T1000 (cell line): Measurements from ENCODE around the gene PAFAH1B2.
"Not testable (repeated sequence)": the region's sequence is repeated elsewhere in the genome, so short reads cannot be mapped to it uniquely, and the experiment has no call there.

Experiments
- DNase-seq: peaks from one replicate; lab custom pipeline; 2025; ENCODE audit warnings: mixed read lengths; lab: John Stamatoyannopoulos, UW

Gene PAFAH1B2, protein sequence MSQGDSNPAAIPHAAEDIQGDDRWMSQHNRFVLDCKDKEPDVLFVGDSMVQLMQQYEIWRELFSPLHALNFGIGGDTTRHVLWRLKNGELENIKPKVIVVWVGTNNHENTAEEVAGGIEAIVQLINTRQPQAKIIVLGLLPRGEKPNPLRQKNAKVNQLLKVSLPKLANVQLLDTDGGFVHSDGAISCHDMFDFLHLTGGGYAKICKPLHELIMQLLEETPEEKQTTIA

DNA sequence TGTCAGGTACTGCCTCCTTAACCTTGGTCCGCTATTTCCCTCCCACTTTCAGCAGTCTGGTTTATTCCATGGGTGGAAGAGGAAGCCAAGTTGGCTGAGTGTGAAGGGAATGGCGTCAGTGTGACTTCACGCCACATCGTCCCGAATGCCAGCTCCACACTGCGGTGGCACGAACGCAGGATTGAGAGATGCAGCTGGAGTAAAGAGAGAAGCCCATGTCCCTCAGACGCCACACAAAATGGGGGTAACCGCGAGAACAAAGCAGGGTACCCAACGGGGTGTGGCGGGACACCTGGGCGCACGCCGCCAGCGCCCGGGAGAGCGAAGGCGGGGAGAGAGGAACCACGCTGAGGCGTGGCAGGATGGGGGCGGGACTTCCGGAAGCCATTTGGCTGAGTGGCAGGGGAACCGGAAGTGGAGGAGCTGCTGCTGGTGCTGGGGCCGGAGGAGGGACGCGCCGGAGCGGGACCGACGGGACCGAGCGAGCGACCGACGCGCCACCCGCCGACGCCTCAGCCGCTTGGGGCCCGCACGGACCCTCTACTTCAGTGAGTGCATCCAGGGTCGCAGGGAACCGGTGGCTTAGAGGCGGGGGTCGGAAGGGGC, at the start of gene PAFAH1B2:
PAFAH1B2 (plus strand) TSS at position 417 of the 606 bp plus-strand sequence. CDS start 8,161 bp downstream, outside the sequence.
- peak; percentile 65 for DNase-seq

DNA sequence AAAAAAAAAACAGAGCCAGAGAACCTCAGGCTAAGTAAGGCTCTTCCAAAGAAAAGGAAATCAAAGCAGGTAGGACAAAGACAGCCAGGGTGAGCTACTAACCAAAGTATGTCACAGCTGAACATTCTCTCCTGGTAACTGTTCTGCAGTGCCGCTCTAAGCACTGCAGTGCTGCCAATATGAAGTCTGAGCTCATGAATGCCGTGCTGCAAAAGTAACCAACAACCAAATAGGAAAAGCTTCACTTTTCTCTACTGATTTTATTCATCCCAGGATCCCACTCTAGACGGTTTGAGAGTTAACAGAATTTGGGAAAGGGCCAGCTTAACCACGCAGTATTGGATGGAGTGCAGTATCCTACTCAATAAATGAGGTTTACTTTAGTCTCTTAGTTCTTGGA, 49.3 kb upstream of the PAFAH1B2 start:
- DNase-seq = no peak

DNA sequence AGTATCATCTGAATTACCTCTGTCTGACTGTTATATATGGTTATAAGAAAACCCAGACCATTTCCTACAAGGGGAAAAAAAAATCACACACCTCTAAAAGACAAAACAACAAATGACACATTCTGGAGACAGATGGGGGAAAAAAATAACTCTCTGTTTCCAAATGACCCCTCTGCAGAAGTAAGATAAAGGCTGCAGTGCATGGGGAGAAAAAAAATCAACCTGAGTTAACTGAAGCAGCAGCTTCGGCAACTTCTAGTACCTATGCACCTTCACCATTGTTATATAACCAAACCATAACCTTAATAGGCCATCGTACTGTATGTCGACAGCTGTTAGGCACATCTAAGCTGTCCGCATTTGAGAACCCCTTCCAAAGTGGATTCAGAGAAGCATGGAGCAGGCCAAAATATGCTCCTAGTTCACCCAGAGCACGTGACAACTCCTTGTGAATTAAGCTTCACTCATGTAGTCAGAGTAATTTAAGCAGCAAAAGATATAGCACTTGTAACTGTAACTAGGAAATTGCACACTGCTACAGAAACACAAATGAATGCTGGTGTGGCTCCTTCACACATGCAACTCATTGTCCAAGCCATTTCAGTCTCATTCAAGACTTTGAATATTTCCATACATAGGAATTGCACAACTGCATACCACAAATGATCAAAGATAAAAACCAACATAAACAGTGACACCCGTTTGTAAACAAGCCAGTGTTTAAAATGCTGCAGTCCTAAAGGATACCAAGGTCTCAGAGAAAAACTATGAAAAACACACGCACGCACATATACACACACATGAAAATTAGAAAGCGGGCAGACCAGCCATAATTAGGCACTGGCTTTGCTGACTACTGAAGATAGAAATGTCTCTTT, 48.6 kb upstream of the PAFAH1B2 start:
- DNase-seq = no peak

DNA sequence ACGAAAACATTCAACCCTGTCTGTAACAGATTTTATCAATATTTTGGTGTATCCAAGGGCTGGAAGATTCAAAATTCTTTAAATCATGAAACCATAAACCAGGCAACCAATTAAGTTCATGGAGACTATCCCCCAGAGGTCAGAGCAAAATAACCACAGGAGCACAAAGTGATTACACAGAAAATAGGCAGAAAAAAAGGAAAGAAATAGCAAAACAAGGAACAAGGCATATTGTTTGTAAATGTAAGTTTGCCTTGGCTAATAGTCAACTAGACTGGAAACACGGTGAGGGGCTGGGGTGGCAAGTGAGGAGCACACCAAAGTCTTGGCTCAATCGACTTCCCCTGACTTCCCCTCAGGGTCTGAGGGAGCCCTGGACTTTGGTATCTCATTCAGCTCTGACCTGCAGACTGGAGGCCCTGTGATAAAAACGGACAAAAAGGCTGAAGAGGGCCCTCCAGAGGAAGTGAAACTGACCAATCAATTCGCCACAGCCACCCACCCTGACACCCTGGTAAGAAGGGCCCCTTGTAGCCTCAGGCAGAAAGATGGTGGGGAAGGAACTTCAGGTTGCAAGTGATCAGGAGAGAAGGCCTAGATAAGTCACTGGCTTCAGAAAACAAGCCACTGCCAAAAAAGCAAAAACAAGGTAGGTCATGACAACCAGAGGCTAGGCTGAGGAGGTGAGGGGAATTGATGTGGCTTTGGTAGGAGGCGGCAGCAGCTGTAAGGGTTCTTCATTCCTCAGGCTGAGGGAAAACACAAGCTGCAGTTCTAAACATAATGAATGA, 47.7 kb upstream of the PAFAH1B2 start:
- DNase-seq = no peak

DNA sequence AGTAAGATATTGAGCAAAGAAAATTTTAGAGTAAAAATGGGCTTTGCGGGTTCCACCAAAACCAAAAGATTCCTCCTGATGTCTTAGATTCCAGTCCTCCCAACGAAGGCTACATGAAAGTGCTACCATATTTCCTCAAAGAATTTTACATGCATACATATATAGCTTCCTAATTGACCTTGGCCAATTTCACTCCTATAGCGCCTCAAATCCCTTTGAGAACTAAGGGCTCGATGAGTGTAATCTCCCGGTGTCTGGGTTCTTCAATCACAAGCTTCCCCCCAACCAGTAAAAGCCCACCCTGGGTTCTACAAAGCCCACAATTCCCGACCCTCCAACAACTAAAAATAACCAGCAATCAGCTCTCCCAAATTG, 47.1 kb upstream of the PAFAH1B2 start:
- no peak for DNase-seq

DNA sequence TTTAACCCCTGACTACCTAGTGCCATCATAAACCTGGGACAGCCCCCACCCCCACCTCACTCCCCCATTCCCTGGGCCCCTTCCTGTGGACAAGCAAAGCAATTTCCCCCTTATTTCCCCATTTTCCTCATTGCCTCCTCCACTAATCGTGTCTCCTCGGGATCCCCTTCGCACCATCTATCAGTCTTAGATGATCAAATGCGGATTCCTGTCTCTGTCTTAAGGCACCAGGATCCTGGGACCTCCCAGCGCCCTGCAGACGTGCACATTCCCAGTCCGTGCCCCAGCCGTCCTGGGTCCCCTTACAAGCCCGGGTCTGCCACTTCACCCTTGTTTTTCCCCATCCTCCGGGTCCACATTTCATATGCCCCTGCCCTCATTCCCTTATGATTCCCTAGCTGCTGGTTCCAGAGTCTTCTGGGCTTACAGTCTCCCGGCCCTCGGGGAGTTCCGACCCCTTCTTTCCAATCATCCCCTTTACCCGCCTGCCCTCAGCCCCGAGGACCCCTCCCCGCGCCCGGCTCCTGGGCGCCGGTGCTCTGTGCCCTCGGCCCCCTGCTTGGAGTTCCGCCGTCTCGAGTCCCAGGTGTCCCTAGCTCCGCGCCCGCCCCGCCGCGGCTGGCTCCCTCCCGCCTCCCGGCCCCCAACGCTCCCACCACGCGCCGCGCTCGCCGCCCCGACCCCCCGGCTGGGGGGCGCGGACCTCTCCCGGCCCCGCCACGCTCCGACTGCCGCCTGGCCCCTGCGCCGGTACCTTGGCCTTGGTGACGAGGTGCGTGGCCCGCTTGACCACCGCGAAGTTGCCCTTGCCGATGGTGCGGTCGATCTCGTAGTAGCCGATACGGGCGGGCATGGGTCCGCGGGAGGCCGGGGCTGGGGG, 46.5 kb upstream of the PAFAH1B2 start:
- no peak for DNase-seq

DNA sequence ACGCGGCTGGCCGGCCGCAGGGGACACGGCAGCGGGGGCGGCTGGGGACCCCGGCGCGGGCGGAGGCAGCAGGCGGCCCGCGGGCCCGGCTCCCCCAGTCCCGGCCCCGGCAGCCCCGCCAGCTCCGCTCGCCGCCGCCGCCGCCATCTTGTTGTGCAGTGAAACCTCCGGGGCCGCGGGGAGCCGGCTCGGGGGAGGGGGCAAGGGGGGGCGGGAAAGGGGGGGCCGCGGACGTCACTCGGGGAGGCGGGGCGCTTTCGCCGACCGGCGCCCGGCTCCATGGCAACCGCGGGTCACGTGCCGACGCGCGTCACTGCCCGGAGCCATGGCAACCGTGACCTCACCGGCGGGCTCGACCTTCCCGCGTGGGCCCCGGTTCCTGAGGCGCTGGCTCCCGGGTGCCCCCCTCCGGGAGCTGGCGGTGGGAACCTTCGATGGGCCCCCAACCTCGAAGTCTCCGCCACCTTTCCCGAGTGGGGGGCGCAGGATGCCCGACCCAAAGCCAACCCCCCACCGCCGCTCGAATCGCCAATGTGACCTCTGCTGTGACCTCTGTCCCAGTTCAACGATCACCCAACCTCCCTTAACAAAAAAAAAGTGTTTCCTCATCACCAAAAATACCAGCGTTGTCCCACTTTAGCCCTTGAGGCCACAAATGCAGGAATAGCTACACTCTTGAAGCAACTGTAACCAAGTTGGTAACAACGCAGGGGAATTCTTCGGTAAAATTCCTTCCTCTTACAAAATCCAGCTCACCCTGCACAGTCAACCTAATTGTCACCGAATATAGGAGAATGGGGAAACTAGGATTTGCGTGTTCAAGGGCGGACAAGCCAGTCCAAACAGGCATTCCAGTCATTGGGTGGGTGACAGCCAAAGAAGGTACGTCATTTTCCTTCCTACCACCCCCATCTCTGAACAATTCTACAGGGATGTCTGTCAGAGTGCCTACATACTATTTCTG, 45.5 kb upstream of the PAFAH1B2 start, which contains the start of gene SIK3:
SIK3 (minus strand) TSS at position 160 of the 964 bp plus-strand sequence; CDS start at position 147, 13 bp downstream.
- peak; percentile 85 for DNase-seq

DNA sequence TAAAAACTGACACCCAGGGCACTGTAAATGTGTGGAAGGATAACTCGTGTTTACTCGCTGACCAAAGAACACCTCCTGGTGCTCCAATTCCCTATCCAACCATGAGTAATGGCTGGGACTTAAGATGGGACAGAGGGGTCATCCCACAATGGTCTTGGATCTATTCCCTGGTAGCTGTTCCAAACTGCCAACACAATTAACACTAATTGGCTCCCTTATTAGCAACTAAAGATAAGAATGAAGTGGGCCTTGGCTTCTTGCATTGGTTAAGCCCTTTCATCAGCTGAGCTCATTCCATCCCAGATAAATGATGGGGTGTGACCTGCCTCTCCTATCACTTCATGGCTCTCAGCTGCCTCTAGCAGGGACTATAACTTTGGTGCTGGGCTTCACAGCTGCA, 44.4 kb upstream of the PAFAH1B2 start:
- DNase-seq = no peak

DNA sequence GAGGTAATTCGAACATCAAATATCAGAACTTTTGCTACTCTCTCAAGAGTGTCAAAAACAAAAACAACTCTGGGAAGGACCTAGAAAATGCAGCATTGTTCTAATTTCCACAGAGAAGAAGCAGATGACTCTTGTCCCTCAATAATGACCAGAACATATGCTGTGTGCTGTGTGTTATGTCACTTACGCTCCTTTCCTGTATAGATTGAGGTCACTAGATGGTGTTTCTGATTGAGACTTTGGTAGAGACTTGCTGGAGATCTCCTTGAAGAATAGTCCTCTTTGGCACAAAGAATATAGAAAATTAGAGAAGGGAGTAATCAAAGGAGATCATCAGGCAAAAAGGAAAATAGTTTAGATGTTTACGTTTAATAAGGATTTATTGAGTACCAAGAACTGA, 43.5 kb upstream of the PAFAH1B2 start:
- no peak for DNase-seq

DNA sequence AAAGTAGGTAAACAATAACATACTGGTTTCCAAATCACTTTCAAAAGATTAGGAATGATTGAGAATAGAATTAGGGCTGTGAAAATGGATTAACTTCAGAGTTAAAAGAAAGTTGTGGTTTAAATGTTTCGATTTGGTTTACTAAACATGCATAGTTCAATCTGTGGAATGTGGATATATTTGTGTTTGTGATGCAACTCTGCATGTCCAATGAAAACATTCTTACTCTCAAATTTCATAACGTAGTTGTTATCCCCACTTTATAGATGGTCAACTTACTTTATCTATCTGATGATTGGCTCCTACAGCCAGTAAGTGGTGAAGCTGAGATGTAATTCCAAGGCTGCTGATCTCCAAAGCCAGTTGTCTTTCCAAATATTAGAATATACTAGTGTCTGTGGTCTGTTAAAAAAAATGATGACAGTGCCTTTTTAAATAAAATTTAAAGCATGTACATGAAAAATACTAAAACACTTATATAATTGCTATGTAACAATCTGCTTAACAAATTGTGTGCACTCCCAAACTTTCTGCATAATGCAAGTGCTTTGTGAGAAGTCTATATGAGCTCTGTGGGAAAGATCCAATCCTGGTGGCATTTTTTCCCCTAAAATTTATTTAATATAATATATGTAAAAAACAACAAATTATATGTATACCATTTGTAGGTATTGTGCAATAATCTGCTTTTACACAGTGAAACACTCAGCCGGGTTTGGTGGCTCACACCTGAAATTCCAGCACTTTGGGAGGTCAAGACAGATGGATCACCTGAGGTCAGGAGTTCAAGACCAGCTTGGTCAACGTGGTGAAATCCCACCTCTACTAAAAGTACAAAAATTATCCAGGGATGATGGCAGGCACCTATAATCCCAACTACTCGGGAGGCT, 36.1 kb upstream of the PAFAH1B2 start:
- no peak for DNase-seq

DNA sequence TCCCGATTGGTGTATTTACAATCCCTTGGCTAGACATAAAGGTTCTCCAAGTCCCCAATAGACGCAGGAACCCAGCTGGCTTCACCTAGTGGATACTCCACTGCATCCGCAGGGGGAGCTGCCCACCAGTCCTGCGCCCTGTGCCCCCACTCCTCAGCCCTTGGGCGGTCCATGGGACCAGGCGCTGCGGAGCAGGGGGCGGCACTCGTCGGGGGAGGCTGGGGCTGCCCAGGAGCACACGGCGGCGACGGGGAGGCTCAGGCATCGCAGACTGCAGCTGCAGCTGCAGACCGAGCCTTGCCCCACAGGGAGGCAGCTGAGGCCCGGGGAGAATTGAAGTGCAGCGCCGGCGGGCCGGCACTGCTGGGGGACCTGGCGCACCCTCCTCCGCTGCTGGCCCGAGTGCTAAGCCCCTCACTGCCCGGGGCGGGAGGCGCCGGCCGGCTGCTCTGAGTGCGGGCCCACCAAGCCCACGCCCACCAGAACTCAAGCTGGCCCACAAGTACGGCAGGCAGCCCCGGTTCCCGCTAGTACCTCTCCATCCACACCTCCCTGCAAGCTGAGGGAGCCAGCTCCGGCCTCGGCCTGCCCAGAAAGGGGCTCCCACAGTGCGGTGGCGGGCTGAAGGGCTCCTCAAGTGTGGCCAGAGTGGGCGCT, 33.7 kb upstream of the PAFAH1B2 start:
- no peak for DNase-seq

DNA sequence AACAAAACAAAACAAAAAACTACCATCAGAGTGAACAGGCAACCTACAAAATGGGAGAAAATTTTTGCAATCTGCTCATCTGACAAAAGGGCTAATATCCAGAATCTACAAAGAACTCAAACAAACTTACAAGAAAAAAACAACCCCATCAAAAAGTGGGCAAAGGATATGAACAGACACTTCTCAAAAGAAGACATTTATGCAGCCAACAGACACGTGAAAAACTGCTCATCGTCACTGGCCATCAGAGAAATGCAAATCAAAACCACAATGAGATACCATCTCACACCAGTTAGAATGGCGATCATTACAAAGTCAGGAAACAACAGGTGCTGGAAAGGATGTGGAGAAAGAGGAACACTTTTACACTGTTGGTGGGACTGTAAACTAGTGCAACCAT, 31.6 kb upstream of the PAFAH1B2 start:
- not testable (repeated sequence) for DNase-seq

DNA sequence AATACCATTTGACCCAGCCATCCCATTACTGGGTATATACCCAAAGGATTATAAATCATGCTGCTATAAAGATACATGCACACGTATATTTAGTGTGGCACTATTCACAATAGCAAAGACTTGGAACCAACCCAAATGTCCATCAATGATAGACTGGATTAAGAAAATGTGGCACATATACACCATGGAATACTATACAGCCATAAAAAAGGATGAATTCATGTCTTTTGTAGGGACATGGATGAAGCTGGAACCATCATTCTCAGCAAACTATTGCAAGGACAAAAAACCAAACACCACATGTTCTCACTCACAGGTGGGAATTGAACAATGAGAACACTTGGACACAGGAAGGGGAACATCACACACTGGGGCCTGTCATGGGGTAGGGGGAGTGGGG, 31.1 kb upstream of the PAFAH1B2 start:
- not testable (repeated sequence) for DNase-seq

DNA sequence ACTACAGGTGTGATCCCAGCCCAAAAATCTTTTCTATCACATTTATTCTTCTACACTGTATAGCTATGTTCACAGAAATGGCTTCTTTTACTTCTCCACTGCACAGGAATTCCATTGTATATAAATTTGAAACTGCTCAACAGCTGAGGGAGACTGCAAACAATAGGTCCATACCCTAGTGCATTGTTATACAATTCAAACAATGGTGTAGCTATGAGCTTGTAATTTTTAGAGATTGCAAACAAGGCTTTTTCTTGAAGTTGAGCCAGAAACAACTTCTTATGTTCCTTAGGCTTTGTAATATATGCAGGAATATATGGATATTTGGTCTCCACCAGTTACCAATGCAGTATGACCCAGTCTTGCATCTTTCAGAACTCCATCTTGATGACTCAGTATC, 26.4 kb upstream of the PAFAH1B2 start:
- DNase-seq = no peak

DNA sequence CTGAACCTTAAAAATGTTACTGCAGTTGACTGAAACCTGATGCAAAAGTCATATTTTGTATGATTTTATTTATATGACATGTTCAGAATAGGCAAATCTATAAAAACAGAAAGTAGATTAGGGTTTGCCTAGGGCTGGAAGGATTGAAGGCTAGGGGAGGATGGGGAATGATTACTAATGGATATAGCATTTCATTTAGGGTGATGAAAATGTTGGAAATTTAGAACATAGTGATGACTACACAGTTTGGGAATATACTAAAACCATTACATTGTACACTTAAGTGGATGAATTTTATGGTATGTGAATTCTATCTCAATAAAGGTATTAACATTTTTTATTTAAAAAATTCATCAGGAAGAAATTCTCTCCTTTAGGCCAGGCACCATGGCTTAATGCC, 22.9 kb upstream of the PAFAH1B2 start:
- DNase-seq = no peak

DNA sequence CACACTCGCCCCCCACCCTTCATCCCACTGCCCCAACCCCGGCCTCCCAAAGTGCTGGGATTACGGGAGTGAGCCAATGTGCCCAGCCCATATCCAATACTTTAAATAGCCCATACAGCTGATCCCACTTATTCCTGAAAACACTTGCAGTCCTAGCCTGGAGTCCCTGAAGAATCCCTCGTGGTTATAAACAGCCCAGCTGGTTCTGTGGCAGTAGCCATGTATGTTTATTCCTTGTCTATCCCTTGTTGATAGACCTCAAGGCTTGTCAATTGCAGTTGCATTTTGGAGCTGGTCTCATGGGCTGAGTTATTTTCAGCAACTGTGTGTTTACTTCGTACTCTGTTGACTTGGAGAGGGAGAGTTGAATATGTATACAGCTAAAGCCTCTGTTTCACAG, 21.5 kb upstream of the PAFAH1B2 start:
- no peak for DNase-seq

DNA sequence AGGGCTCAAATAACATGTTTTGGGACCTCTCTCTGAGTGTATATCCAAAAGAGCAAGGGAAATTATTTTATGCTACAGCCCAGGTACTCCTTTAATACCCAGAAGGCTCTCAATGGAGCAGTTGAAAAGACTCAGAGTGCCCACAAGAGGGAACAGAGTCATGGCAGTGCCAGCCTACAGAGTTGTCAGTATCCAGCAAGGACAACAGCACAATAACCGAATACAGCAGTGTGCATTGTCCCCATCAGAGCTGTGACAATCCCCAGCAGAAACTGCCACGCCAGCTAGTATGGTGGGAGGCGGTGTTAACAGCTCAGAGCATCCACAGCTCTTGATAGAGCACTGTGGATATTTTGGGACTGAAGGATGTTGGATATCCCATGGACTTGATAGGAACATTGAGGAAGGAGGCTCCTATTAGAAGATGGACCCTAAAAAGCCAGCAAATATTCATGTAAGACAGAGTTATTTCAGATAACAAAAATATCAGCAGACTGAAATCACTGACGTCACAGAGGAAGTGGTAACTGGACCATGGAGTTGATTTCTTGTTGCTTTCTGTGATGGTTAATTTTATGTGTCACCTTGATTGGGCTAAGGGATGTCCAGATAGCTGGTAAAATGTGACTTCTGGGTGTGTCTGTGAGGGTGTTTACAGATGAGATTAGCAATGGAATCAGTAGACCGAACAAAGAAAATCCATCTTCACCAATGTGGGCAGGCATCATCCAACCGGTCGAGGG, 17.7 kb upstream of the PAFAH1B2 start:
- DNase-seq = no peak
